Measurements from ENCODE around the gene EPN1. TPM values are rescaled to one million over a fixed set of nuclear protein-coding genes. Genes with fewer than 3 reads are reported as not detected.

The EPN1 gene
- total and polyA plus RNA-seq, 9 of the 15 experiments (the other 6 are each of a cell fraction or from before 2014, with no cell fraction given): 0.08 to 138 (median 12.7) TPM

- peak; percentile 94 for TF ChIP-seq FOXM1 (IDR thresholded peaks at IDR 0.05; ENCODE audit: low read depth)
- TF ChIP-seq FOXM1 (CRISPR knock-in tag; IDR thresholded peaks at IDR 0.05; ENCODE audit: low read depth): no peak
- TF ChIP-seq, protein P1, sequence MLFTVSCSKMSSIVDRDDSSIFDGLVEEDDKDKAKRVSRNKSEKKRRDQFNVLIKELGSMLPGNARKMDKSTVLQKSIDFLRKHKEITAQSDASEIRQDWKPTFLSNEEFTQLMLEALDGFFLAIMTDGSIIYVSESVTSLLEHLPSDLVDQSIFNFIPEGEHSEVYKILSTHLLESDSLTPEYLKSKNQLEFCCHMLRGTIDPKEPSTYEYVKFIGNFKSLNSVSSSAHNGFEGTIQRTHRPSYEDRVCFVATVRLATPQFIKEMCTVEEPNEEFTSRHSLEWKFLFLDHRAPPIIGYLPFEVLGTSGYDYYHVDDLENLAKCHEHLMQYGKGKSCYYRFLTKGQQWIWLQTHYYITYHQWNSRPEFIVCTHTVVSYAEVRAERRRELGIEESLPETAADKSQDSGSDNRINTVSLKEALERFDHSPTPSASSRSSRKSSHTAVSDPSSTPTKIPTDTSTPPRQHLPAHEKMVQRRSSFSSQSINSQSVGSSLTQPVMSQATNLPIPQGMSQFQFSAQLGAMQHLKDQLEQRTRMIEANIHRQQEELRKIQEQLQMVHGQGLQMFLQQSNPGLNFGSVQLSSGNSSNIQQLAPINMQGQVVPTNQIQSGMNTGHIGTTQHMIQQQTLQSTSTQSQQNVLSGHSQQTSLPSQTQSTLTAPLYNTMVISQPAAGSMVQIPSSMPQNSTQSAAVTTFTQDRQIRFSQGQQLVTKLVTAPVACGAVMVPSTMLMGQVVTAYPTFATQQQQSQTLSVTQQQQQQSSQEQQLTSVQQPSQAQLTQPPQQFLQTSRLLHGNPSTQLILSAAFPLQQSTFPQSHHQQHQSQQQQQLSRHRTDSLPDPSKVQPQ (CRISPR knock-in tag; IDR thresholded peaks at IDR 0.05; ENCODE audit: borderline replicate concordance): no peak
- TF ChIP-seq CHD4 (IDR thresholded peaks at IDR 0.05; ENCODE audit: insufficient read depth, insufficient replicate concordance, low read depth, low read length, poor library complexity, severe bottlenecking): peak; percentile 75
- TF ChIP-seq EP400 (IDR thresholded peaks at IDR 0.05): peak; percentile 69
- TF ChIP-seq SLC30A9 (CRISPR knock-in tag; IDR thresholded peaks at IDR 0.05): 0 out of 2 replicates have a peak, but pooled peaks have one; percentile 13
- TF ChIP-seq SAP30 (IDR thresholded peaks at IDR 0.05; ENCODE audit: borderline replicate concordance, insufficient read depth, low read depth, low read length, poor library complexity, severe bottlenecking): peak; percentile 21
- no peak; the same call in 1 of the 2 replicates for TF ChIP-seq ZNF263 (CRISPR knock-in tag; IDR thresholded peaks at IDR 0.05; ENCODE audit: borderline replicate concordance)
- TF ChIP-seq, protein P2, sequence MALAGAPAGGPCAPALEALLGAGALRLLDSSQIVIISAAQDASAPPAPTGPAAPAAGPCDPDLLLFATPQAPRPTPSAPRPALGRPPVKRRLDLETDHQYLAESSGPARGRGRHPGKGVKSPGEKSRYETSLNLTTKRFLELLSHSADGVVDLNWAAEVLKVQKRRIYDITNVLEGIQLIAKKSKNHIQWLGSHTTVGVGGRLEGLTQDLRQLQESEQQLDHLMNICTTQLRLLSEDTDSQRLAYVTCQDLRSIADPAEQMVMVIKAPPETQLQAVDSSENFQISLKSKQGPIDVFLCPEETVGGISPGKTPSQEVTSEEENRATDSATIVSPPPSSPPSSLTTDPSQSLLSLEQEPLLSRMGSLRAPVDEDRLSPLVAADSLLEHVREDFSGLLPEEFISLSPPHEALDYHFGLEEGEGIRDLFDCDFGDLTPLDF (CRISPR knock-in tag; IDR thresholded peaks at IDR 0.05): peak; percentile 76; the same call in 1 of the 2 replicates
- peak; percentile 99 for TF ChIP-seq ZNF740 (CRISPR knock-in tag; IDR thresholded peaks at IDR 0.05)
- TF ChIP-seq ZNF740 (tag; IDR thresholded peaks at IDR 0.05): peak in 1 of 2 experiments; percentile 100; a peak in 2 of 4 replicates
- no peak for TF ChIP-seq E2F3 (CRISPR knock-in tag; IDR thresholded peaks at IDR 0.05)
- no peak for TF ChIP-seq CREB3 (tag; conservative IDR thresholded peaks at IDR 0.05; ENCODE audit: low read depth)
- TF ChIP-seq KLF1 (tag; IDR thresholded peaks at IDR 0.05): 0 out of 2 replicates have a peak, but pooled peaks have one; percentile 22
- TF ChIP-seq MBD1 (CRISPR knock-in tag; IDR thresholded peaks at IDR 0.05): no peak
- 0 out of 2 replicates have a peak, but pooled peaks have one; percentile 44 for TF ChIP-seq SOX6 (IDR thresholded peaks at IDR 0.05)
- peak; percentile 86 for TF ChIP-seq SP1 (CRISPR knock-in tag; IDR thresholded peaks at IDR 0.05)
- peak; percentile 57 for TF ChIP-seq SMAD4 (CRISPR knock-in tag; conservative IDR thresholded peaks at IDR 0.05)
Observed at GRCh38 chr19:55647732-55648584, 27.1 kb upstream of the EPN1 start, which contains the start of gene CCDC106 (continued).
